ENCODE measurements around the gene GPHN.
A peak's percentile ranks its signal among the peaks of the same experiment; 100 is the strongest.
"Not testable (repeated sequence)": the region's sequence is repeated elsewhere in the genome, so short reads cannot be mapped to it uniquely, and the experiment has no call there.

GPHN gene

GRCh38 chr14:66662374-66662773, 154.4 kb downstream of the GPHN start:
- DNase-seq (ENCODE audit: low spot score) = no peak

- DNase-seq (ENCODE audit: low spot score) = no peak
These were observed 169.8 kb downstream of the GPHN start for GRCh38 chr14:66677780-66678179.

GRCh38 chr14:66680216-66680615, 172.3 kb downstream of the GPHN start:
- DNase-seq (ENCODE audit: low spot score) = no peak

GRCh38 chr14:66696326-66696725, 188.4 kb downstream of the GPHN start:
- DNase-seq (ENCODE audit: low spot score) = no peak

- no peak for DNase-seq (ENCODE audit: low spot score)
These were observed 190.6 kb downstream of the GPHN start for GRCh38 chr14:66698503-66698902.

- DNase-seq (ENCODE audit: low spot score) = no peak
These were observed 193.9 kb downstream of the GPHN start for GRCh38 chr14:66701813-66702212.

- DNase-seq (ENCODE audit: low spot score) = no peak
These were observed 200.3 kb downstream of the GPHN start for GRCh38 chr14:66708267-66708666.

- peak; percentile 28 for DNase-seq (ENCODE audit: low spot score)
These were observed 201.3 kb downstream of the GPHN start for GRCh38 chr14:66709291-66709690.

GRCh38 chr14:66714291-66714690, 206.3 kb downstream of the GPHN start:
- not testable (repeated sequence) for DNase-seq (ENCODE audit: low spot score)

GRCh38 chr14:66715313-66715712, 207.4 kb downstream of the GPHN start:
- not testable (repeated sequence) for DNase-seq (ENCODE audit: low spot score)

- DNase-seq (ENCODE audit: low spot score) = no peak
These were observed 208.3 kb downstream of the GPHN start for GRCh38 chr14:66716227-66716626.

GRCh38 chr14:66717561-66718140, 209.7 kb downstream of the GPHN start:
- DNase-seq (ENCODE audit: low spot score) = no peak

GRCh38 chr14:66724996-66725395, 217.0 kb downstream of the GPHN start:
- DNase-seq (ENCODE audit: low spot score) = no peak

- not testable (repeated sequence) for DNase-seq (ENCODE audit: low spot score)
These were observed 223.4 kb downstream of the GPHN start for GRCh38 chr14:66731298-66731697.

- DNase-seq (ENCODE audit: low spot score) = no peak
These were observed 227.9 kb downstream of the GPHN start for GRCh38 chr14:66735853-66736252.

- no peak for DNase-seq (ENCODE audit: low spot score)
These were observed 231.9 kb downstream of the GPHN start for GRCh38 chr14:66739826-66740225.

- DNase-seq (ENCODE audit: low spot score) = no peak
These were observed 237.1 kb downstream of the GPHN start for GRCh38 chr14:66745078-66745477.

- peak; percentile 72 for DNase-seq (ENCODE audit: low spot score)
These were observed 238.5 kb downstream of the GPHN start for GRCh38 chr14:66746316-66747006.

GRCh38 chr14:66752109-66752508, 244.2 kb downstream of the GPHN start:
- DNase-seq (ENCODE audit: low spot score) = no peak

- DNase-seq (ENCODE audit: low spot score) = no peak
These were observed 250.2 kb downstream of the GPHN start for GRCh38 chr14:66758031-66758613.

- DNase-seq (ENCODE audit: low spot score) = no peak
These were observed 264.2 kb downstream of the GPHN start for GRCh38 chr14:66772146-66772545.

GRCh38 chr14:66782853-66783252, 274.9 kb downstream of the GPHN start:
- no peak for DNase-seq (ENCODE audit: low spot score)

GRCh38 chr14:66790101-66790500, 282.2 kb downstream of the GPHN start:
- DNase-seq (ENCODE audit: low spot score) = no peak

- no peak for DNase-seq (ENCODE audit: low spot score)
These were observed 295.0 kb downstream of the GPHN start for GRCh38 chr14:66802962-66803361.
